ENCODE results near the gene MYO1D.

GRCh38 chr17:32802306-32802705 is 74.6 kb downstream of the MYO1D start:
- TF ChIP-seq TCF4 (CRISPR knock-in tag; IDR thresholded peaks at IDR 0.05; ENCODE audit: borderline replicate concordance) (no peak), OSR1 (CRISPR knock-in tag; IDR thresholded peaks at IDR 0.05) (no peak), RARB (CRISPR knock-in tag; IDR thresholded peaks at IDR 0.05) (no peak), PPARA (CRISPR knock-in tag; IDR thresholded peaks at IDR 0.05; ENCODE audit: borderline replicate concordance) (no peak), ZFP30 (CRISPR knock-in tag; IDR thresholded peaks at IDR 0.05) (no peak), CREB5 (CRISPR knock-in tag; IDR thresholded peaks at IDR 0.05; ENCODE audit: low read depth) (no peak), PATZ1 (CRISPR knock-in tag; IDR thresholded peaks at IDR 0.05; ENCODE audit: borderline replicate concordance) (no peak), CSDC2 (CRISPR knock-in tag; IDR thresholded peaks at IDR 0.05) (no peak), ZNF70 (CRISPR knock-in tag; IDR thresholded peaks at IDR 0.05) (no peak), ZNF8 (CRISPR knock-in tag; IDR thresholded peaks at IDR 0.05) (no peak)
